DLD1 (cell line): ENCODE data around the gene SPOPL.
"Not testable (repeated sequence)": the region's sequence is repeated elsewhere in the genome, so short reads cannot be mapped to it uniquely, and the experiment has no call there.

Source experiments
- in situ Hi-C: cut with HindIII; loops from 2 replicates; pipeline ENCODE4 v1.10.0; 2017; ENCODE audit warnings: low sequenced_read_pairs

The SPOPL gene

DNA sequence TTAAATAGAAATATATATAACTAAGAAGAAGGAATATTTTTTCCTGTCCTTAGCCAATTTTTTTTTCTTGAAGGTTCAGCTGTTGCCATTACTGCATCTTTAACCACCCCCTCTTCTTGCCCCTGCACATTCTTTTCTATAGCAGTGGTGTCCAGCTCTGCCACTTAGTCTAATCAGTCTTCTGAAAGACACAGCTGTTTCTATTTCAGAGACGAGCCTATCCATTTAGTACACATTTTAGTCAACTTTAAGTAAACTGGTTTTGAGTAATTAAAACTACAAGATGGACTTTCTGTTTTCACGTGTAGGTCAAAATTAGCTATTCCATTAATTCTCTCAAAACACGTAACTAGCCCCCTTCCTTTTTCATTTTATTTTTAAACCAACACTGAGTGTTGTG lies 21.0 kb downstream of the SPOPL start:
- in situ Hi-C loops = no loop called here

DNA sequence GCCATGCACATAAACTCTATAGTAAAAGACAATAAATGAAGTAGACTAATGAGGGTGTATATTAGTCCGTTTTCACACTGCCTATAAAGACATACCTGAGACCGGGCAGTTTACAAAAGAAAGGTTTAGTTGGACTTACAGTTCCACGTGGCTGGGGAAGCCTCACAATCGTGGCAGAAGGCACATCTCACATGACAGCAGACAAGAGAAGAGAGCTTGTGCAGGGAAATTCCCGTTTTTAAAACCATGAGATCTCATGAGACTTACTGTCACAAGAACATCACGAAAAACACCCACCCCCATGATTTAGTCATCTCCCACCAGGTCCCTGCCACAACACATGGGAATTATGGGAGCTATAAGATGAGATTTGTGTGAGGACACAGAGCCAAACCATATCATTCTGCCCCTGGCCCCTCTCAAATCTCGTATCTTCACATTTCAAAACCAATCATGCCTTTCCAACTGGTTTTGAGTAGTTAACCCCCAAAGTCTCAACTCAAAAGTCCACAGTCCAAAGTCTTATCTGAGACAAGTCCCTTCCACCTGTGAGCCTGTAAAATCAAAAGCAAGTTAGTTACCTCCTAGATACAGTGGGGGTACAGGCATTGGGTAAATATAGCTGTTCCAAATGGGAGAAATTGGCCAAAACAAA lies 21.6 kb downstream of the SPOPL start:
- in situ Hi-C loops = not testable (repeated sequence)

- in situ Hi-C loops = not testable (repeated sequence)
Observed at GRCh38 chr2:138523673-138524042, 22.1 kb downstream of the SPOPL start.

- in situ Hi-C loops = not testable (repeated sequence)
Observed at GRCh38 chr2:138524353-138524752, 22.8 kb downstream of the SPOPL start.

DNA sequence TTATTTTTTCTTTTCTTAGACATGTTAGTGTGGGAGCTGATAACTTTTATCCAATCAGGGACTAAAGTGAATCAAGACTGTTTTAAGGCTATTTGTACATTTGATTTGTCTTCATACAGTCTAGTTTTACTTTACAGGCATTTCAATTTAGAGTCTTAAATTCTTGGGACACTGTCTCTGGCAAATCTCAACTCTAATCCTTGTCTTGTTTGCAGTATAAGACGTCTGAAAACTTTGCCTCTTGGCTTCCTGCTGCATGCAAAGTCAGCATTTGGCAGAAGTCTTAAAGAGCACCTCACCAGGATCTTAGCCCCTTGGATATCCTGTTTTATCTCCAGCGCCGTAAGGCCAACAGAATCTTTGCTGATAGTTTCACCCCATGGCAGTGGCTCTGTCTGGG lies 30.3 kb downstream of the SPOPL start:
- in situ Hi-C loops = no loop called here

- in situ Hi-C loops = no loop called here
Observed at GRCh38 chr2:138534791-138535190, 33.2 kb downstream of the SPOPL start.

DNA sequence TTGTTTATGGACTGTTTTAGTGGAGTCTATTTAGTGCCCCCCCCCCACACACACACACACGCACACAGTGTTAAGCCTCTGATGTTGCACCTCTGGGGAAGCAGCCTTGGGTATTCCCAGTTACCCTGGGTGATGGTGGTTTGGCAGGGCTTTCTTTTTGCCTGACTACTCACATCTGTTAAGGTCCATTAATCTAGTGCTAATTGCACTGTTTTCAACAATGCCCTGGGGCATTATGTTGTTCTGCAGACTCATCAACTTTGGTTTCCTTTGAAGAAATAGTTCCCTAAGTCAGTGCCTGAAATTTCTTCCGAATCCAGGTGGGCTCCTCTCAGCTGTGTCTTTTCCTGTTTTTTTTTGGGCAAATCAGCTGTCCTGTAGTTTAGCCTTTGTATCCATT lies 34.7 kb downstream of the SPOPL start:
- in situ Hi-C loops = no loop called here

GRCh38 chr2:138536740-138537139 lies 35.2 kb downstream of the SPOPL start:
- in situ Hi-C loops = no loop called here

DNA sequence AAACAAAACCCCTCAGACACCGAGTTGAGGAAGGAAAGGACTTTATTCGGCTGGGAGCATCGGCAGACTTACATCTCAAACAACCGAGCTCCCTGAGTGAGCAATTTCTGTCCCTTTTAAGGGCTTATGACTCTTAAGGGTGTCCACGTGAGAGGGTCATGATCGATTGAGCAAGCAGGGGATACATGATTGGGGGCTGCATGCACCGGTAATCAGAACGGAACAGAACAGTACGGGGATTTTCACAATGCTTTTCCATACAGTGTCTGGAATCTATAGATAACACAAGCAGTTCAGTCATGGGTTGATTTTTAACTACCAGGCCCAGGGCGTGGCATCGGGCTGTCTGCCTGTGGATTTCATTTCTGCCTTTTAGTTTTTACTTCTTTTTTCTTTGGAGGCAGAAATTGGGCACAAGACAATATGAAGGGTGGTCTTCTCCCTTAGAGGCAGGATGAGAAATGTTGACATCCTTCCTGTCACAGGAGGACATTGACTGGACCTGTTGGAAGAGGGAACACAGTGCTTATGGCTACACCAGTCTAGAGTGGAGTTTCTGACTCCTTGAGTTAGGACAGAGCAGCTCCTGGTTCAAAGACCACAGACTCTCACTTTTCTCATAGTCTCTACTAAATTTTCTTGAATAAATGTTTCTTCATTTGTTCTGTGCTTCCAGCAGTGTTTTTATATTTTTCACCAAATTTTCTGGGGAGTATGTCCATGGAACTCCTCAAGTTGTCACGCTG lies 35.8 kb downstream of the SPOPL start:
- in situ Hi-C loops = no loop called here

GRCh38 chr2:138544206-138544605 lies 42.6 kb downstream of the SPOPL start:
- in situ Hi-C loops = not testable (repeated sequence)

- in situ Hi-C loops = no loop called here
Observed at GRCh38 chr2:138548796-138549195, 47.2 kb downstream of the SPOPL start.

DNA sequence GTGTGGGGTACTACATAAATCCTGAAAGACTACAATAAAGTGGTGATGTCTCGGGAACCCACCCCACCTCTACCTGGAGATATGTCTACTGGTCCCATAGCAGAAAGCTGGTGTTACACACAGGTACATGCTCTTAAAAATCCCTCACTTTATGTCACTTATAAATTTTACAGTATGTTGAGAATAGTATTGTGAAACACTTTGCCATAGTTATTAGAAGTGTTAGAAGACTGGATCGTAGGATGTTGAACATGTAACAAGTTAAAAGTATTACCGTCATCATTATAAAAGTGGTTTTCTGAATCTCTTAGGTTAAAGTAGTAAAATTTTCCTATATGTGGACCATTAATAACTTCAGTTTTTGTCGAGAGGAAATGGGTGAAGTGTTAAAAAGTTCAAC lies 48.6 kb downstream of the SPOPL start:
- in situ Hi-C loops = no loop called here

DNA sequence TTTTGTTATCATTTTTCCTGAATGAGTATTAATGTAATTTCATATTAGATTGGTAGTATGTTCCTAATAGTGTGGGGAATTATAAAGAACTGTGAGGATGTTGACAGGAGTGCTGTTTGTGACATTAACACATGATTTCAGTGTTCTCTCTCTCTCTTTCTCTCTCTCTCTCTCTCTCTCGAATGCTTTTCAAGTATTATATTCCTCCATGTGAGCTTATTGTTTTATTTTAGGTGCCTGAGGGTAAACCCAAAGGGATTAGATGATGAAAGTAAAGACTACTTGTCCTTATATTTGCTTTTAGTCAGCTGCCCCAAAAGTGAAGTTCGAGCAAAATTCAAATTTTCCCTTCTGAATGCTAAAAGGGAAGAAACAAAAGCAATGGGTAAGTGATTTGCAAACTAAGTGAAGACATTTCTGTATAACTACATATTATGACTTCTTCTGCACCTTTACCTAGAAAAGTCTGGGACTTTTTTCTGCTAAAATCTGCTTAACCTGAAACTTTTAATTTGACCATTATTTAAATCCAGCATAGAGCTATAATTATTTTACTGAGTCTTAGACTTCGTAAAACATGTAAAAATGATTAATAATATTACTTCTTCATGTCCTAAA lies 49.2 kb downstream of the SPOPL start:
- in situ Hi-C loops = no loop called here

- in situ Hi-C loops = no loop called here
Observed at GRCh38 chr2:138554123-138554522, 52.6 kb downstream of the SPOPL start.

DNA sequence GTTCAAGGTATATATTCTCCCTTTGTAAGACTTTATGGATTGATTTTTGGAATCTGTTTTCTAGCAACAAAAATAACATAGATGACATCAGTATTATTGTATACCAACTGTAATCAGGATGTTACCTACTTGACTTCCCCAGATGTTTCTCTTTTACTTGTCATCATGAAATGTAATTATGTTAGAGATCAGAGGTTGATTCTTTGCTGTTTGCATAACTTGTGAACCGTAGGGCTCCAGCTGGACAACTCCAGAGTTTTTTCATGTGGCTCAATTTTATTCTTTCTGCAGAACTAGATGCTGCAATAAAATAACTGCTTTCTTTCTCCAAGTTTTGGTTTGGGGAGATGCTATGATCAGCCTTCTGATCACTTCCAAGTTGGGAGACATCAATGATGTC lies 58.1 kb downstream of the SPOPL start:
- in situ Hi-C loops = no loop called here

DNA sequence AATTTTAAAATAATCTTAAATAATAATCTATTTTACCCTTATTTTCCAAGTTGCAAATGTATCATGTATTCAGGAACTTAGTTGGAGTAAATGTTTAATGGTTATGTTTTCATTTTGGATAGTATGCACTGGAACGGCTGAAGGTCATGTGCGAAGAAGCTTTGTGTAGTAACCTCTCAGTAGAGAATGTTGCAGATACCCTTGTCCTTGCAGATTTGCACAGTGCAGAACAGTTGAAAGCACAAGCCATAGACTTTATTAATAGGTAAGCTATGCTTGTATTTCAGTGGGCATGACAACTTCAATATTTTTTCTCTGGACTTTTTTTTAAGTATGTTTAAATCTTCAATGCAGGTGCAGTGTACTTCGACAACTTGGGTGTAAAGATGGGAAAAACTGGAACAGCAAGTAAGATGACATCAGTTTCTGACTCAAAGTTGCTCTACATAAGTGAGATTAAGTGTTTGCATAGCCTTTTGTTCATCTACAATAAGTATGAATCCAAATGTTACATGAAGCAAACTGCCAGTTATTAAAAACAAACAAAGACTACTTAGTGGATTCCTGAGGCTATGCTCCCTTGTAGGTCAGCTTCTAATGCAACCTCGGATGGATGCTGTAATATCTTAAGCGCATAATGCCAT lies 63.1 kb downstream of the SPOPL start:
- in situ Hi-C loops = no loop called here

- in situ Hi-C loops = no loop called here
Observed at GRCh38 chr2:138565230-138565598, 63.6 kb downstream of the SPOPL start.

DNA sequence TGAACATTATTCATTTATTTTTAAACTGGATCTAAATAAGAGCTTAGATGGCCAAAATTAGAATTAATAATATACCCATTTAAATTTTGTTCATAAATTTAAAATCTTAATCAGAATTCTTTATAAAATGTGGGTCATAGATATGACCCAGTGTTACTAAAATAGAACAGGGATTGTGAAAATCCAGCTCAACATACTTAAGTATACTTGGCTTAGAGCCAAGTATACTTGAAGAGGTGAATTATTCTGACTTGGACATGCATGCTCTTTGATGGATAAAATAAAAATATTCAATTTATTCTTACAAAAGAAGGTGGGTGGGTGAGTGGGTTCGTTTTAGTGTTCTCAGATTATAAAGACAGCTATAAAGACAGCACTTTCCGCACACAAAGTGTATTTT lies 70.7 kb downstream of the SPOPL start:
- in situ Hi-C loops = no loop called here

- in situ Hi-C loops = no loop called here
Observed at GRCh38 chr2:138577066-138577465, 75.5 kb downstream of the SPOPL start.

- in situ Hi-C loops = no loop called here
Observed at GRCh38 chr2:138579556-138579955, 78.0 kb downstream of the SPOPL start.

GRCh38 chr2:138581909-138582308 lies 80.3 kb downstream of the SPOPL start:
- in situ Hi-C loops = no loop called here

DNA sequence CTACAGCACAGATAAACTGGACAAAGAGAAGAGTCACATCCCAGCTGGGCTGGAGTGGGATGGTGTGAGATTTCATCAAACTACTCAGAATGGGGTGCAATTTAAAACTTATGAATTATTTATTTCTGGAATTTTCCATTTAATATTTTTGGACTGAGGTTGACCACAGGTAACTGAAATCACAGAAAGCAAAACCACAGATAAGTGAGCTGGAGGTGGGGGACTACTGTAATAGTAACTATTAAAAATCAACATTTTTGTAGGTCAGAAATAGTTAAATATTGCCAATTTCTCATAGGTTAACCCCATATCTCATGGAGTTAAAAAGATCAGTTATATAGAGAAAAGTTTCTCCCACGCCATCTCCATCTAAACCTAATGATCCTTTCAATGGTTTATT lies 88.1 kb downstream of the SPOPL start:
- in situ Hi-C loops = no loop called here
